ENCODE measurements around the gene CEACAM18. TPM values are rescaled to one million over a fixed set of nuclear protein-coding genes. Genes with fewer than 3 reads are reported as not detected.

The CEACAM18 gene
- total and polyA plus RNA-seq, 2 donors (not counting 3 experiments of a cell fraction or from before 2014, with no cell fraction given): not detected

- ChIA-PET POLR2A (no interaction called here), CTCF (no interaction called here)
- H3K4me3 ChIP-seq (replicated peaks in 1 of 3; ENCODE audit: insufficient read depth in 1 of 3, low read depth in 1 of 3, low read length in 3 of 3): no peak overlapping the region
- BruUV-seq (replicated peaks): no TSS peak
- no peaks in the 10 kb centered on the region for H3K9me3 ChIP-seq (replicated peaks; ENCODE audit: control insufficient read depth, insufficient read depth, low read length)
- FAIRE-seq: no peak
- dilution Hi-C loops (cut with MboI; ENCODE audit: extremely low pct_ligation_motif_present, low sequenced_read_pairs): no loop called here
- no peaks in the 10 kb centered on the region for H4K20me1 ChIP-seq (replicated peaks; ENCODE audit: control insufficient read depth, extremely low read depth, insufficient read depth, low read length)
- H2AFZ ChIP-seq (ENCODE audit: low read depth, low read length): no peak overlapping the region
- no peaks in the 10 kb centered on the region for H3K4me1 ChIP-seq (ENCODE audit: control insufficient read depth, extremely low read depth, insufficient read depth, low read length)
- H3K36me3 ChIP-seq (ENCODE audit: control insufficient read depth in 2 of 2, extremely low read depth in 1 of 2, insufficient read depth in 2 of 2, low read length in 2 of 2): no peaks in the 10 kb centered on the region
- TF ChIP-seq MYC (IDR thresholded peaks at IDR 0.05; ENCODE audit: low read depth, low read length): no peak
- no peak for TF ChIP-seq POLR2AphosphoS5 (IDR thresholded peaks at IDR 0.05; ENCODE audit: insufficient read depth, low read depth, low read length)
- TF ChIP-seq, protein P1, sequence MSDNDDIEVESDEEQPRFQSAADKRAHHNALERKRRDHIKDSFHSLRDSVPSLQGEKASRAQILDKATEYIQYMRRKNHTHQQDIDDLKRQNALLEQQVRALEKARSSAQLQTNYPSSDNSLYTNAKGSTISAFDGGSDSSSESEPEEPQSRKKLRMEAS (IDR thresholded peaks at IDR 0.05; ENCODE audit: insufficient read depth, insufficient read length): no peak
- no peaks in the 10 kb centered on the region for H3K79me2 ChIP-seq (ENCODE audit: control insufficient read depth, insufficient read depth, low read length)
- no peak for DNase-seq (ENCODE audit: low read depth, low spot score)
- intact Hi-C loops (cut with micrococcal nuclease): no loop called here
- H3K27ac ChIP-seq (ENCODE audit: insufficient read depth, low read depth, low read length): no peak overlapping the region
- no peaks in the 10 kb centered on the region for H3K9me1 ChIP-seq (replicated peaks; ENCODE audit: control insufficient read depth, extremely low read depth, insufficient read depth, low read length)
- H3K27me3 ChIP-seq (ENCODE audit: control insufficient read depth in 2 of 2, insufficient read depth in 2 of 2, low read length in 2 of 2): peaks cover 0 to 4% of the 10 kb centered on the region in 2 experiments
- H3K9ac ChIP-seq (replicated peaks; ENCODE audit: extremely low read depth, insufficient read depth, low read length): no peak overlapping the region
- no peak overlapping the region for H3K4me2 ChIP-seq (ENCODE audit: insufficient read depth, low read length)
Measured at GRCh38 chr19:51509823-51510660, 31.7 kb downstream of the CEACAM18 start.

DNA sequence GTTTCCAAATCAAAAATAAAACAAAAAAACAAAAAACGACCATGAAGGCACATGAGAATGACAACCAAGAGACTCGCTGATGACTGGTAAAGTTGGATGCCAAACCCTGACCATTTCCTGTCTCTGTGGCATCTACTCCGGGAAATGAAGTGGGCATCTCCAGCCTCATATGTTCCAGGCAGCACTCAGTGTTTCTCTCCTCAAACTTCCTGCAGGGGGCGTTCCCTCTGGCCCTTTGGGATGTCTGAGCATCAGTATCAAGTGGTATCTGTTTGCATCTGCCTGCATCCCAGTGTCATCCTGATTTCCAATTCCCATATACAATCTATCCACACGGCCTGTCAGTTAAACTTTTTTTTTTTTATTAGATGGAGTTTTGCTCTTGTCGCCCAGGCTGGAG, 33.0 kb downstream of the CEACAM18 start:
- Histone ChIP-seq H3K27me3 (ENCODE audit: control insufficient read depth in 2 of 2, insufficient read depth in 2 of 2, low read length in 2 of 2) (peaks cover 0 to 4% of the 10 kb centered on the region in 2 experiments), H3K4me2 (ENCODE audit: insufficient read depth, low read length) (no peak overlapping the region), H3K9me3 (replicated peaks; ENCODE audit: control insufficient read depth, insufficient read depth, low read length) (no peaks in the 10 kb centered on the region), H3K4me3 (replicated peaks in 1 of 3; ENCODE audit: insufficient read depth in 1 of 3, low read depth in 1 of 3, low read length in 3 of 3) (no peak overlapping the region), H3K9me1 (replicated peaks; ENCODE audit: control insufficient read depth, extremely low read depth, insufficient read depth, low read length) (no peaks in the 10 kb centered on the region), H3K36me3 (ENCODE audit: control insufficient read depth in 2 of 2, extremely low read depth in 1 of 2, insufficient read depth in 2 of 2, low read length in 2 of 2) (no peaks in the 10 kb centered on the region), H2AFZ (ENCODE audit: low read depth, low read length) (no peak overlapping the region), H3K27ac (ENCODE audit: insufficient read depth, low read depth, low read length) (no peak overlapping the region), H3K9ac (replicated peaks; ENCODE audit: extremely low read depth, insufficient read depth, low read length) (no peak overlapping the region), H3K79me2 (ENCODE audit: control insufficient read depth, insufficient read depth, low read length) (no peaks in the 10 kb centered on the region), H3K4me1 (ENCODE audit: control insufficient read depth, extremely low read depth, insufficient read depth, low read length) (no peaks in the 10 kb centered on the region), H4K20me1 (replicated peaks; ENCODE audit: control insufficient read depth, extremely low read depth, insufficient read depth, low read length) (no peaks in the 10 kb centered on the region)
- no TSS peak for BruUV-seq (replicated peaks)
- no peak for TF ChIP-seq JUN (IDR thresholded peaks at IDR 0.05; ENCODE audit: borderline replicate concordance, insufficient read depth, insufficient read length, low read depth)
- TF ChIP-seq, protein P2, sequence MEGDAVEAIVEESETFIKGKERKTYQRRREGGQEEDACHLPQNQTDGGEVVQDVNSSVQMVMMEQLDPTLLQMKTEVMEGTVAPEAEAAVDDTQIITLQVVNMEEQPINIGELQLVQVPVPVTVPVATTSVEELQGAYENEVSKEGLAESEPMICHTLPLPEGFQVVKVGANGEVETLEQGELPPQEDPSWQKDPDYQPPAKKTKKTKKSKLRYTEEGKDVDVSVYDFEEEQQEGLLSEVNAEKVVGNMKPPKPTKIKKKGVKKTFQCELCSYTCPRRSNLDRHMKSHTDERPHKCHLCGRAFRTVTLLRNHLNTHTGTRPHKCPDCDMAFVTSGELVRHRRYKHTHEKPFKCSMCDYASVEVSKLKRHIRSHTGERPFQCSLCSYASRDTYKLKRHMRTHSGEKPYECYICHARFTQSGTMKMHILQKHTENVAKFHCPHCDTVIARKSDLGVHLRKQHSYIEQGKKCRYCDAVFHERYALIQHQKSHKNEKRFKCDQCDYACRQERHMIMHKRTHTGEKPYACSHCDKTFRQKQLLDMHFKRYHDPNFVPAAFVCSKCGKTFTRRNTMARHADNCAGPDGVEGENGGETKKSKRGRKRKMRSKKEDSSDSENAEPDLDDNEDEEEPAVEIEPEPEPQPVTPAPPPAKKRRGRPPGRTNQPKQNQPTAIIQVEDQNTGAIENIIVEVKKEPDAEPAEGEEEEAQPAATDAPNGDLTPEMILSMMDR (IDR thresholded peaks at IDR 0.05; ENCODE audit: extremely low read depth in 1 of 2, insufficient read depth in 1 of 2, low read depth in 1 of 2, low read length in 2 of 2): peak; percentile 9 to 30
- ChIA-PET CTCF (no interaction called here), POLR2A (no interaction called here)
- FAIRE-seq (no peak), DNase-seq (ENCODE audit: low read depth, low spot score) (no peak)
- dilution Hi-C loops (cut with MboI; ENCODE audit: extremely low pct_ligation_motif_present, low sequenced_read_pairs): no loop called here
- intact Hi-C loops (cut with micrococcal nuclease): no loop called here
